Measurements from ENCODE around the gene KLF16.

KLF16 gene

DNA sequence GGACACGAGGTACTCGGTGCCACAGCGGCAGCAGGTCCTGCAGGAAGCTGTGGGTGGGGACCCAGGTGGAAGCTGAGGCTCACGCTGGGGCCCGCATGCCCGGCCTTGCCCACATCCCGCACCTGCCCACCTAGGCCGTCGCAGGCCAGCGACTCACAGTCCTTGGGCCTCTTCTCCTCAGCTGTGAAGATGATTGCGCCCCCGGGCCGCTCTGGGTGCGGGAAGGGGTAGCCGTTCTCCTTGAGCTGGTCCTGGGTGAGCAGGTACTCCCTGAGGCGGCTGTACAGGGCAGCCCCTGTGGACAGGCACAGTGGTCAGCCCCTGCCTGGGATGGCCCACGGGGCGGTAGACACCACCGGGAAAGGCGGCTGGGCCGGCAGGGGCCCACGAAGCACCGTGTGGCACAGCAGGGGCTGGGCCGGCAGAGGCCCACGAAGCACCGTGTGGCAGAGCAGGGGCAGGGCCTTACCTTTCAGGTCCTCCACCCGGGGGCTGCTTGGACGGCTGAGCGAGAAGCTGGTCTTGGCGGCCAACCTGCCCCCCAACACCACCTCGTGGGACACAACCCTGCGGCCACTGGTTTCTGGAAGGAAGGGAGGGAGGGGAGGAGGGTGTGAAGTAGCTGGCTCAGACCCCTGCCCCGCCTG is 44.7 kb downstream of the KLF16 start:
- no peak for DNase-seq

DNA sequence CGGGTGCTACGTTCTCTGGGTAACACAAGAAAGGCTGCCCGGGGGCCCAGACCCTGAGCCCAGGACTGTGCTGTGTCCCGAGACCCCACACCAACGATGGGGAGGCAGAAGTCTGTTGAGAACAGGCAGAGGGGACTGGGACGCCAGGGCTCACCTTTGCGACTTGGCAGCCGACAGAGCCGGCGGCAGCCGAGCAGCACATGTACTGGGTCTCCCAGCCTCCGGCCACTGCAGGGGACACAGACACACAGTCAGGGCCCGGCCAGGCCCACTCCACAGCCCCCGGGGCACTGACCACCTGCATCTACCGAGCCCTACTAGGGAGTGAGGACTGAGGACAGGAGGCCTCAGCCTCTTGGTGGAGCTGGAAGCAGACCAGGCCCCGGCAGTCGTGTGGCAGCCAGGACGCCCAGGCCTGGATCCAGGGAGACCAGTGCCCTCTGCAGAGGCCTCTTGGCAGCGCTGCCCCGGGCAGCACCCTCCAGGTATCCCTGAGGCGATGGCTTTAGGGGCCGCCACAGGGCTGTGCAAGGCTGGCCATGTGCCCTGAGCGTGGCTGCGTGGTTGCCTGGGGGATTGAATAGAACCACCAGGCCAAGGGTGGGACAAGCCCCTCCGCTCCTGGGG is 45.7 kb downstream of the KLF16 start:
- no peak for DNase-seq

DNA sequence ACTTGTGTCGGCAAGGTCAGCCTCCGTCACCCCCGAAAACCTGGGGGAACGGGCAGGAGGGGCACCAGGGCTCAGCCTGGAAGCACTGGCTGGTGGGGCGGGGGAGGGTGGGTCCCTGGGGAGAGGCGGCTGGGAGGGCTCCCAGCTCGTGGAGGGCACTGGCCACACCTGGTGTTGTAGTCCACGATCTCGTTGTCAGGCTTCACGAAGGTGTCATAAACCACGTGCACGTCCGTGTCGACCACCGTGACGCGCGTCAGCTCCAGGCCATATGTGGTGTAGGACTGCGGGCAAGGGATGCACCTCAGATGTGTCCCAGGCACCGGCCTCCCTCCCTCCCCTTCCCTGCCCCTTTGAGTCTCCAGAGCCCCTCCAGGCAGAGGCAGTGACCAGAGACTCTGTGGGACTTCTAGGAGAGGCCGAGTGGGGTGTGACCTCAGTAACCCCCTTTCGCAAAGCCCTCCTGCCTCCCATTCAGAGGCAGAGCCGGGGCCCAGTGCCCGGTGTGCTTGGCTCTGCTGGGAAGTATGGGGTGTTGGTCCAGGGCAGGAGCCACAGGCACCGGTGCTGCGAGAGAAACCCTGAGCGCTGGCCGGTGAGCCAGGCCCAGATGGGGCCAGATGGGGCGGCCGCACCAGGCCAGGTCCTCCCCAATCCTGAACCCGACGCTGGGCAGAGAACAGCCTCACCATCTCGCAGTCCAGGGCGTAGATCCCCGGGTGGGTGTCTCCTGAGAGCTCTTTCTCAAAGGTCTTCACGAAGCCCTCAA is 46.7 kb downstream of the KLF16 start:
- no peak for DNase-seq

DNA sequence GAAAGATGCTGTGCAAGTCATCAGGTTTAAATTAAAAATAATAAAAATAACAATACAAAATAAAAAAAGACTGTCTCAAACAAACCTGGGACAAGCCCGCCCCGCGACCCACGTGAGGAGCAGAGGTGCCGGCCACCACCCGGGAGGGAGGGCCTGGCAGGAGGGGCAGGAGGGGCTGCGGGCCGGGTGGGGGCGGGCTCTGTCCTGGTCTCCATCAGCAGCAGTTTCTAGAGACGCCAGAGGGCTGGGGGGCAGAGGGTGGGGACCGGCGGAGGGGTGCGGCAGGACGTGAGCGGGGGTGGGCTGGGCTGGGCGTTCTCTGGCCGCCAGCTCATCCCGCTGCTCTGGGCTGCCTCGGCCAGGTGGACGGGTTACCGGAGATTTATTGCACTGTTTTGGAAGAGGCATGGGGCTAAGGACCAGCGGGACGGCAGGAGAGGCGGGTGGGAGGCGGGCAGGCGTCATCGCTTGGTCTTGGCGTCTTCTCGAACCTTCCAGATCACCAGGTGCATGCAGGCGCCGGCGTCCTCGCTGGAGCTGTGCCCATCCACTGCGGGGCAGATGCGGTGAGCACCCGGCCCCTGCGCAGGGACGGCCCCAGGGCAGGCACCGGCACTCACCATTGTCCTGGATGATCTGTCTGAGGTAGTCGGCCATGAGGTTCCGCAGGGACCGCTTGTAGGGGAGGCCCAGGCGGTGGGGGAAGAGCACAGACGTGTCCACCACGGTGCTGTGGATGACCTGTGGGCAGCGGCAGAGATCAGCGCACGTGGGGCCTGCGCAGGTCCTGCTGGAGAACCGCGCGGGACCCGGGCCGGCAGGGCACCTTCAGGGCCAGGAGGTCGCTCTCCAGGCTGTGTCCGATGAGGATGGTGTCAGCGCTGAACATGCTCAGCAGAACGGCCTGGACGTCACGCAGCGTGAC is 47.5 kb downstream of the KLF16 start:
- DNase-seq = no peak

DNA sequence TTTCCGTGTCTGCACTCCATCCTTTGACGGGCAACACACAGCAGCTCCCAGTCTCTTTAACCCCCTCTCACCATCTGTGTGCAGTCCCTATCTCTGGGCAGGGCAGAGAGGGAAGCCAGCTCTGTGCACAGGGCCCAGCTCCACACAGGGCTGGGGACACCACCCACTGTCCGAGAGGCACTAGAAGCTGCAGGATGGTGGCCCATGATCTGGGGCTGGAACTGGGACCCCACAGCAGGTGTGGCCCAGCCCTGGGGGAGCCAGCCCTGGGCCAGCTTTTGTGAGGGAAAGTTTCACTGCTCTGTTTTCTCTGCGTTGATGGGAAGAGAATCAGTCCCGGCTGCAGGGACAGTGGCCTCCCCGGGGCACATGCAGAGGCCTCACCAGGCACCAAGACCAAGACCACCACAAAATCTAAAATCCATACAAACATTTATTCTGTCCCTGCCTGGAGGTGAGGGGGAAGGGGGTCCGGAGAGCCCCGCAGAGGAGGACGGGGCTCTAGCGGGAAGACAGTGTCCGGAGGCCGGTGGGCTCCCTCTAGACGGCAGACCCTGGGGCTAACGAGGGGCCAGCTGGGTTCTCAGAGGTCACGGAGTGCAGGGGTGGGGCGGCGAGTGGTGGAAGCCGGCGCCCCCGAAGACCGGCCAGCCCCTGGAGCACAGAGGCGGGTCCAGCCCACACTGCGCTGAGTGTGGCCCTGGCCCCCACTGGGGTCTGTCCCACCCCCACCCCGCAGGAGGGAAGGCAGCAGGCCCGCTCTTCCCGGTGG is 48.4 kb downstream of the KLF16 start:
- no peak for DNase-seq

DNA sequence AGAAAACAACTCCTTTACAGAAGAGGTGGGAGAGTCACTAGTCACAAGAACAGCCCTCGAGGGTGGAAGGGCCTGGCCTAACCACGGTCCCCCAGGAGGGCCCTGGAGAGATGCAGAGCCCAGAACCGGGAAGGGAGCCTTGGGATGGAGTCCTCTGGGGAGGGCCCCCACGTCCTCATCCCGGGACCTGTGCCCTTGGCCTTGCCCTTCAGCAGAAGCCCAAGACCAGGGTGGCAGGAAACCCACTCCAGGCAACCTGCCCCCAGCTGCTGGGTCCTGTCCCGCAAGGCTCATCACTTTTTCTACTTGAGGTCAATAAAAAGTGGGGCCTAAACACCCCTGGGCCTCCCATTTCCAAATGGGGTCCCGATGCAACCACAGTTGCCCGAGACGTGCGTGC is 49.0 kb downstream of the KLF16 start:
- no peak for DNase-seq

DNA sequence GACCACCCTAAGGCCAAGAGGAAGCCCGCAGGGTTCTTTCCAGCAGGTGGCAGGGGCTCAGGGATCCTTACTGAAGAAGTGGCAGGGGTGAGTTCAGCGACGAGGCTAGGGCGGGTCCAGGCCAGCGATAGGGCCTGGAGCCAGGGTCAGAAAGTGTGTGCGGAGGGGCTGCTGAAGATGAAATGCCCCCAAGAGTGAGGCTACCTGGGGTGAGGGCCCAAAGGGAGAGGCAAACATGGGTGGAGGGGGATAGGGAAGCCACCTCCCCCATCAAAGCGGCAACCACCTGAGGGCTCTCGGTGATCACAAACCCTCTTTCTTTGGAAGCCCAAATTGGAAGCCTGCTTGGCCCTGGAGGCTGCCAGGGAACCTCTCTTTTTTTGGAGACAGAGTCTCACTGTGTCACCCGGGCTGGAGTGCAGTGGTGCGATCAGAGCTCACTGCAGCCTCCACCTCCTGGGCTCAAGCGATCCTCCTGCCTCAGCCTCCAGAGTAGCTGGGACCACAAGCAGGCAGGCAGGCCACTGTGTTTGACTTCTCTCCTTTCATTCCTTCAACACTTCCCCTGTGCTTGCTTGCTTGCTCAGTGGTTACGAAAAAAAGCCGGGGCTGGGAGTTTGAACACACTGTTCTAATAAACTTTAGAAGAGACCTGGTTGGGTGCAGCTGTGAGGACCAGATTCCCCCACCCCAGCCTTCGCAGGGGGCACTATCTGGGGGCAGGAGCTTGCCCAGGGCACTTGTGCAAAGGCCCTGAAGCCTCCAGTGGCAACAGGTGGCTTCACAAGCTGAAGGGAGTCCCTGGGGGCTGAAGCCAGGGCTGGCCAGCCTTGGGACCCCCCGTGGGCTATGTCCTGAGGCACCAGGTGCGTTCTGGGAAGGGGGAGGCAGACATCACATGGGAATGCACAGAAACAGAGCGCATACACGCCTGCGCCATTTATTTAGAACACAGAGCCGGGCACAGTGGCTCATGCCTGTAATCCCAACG is 49.9 kb downstream of the KLF16 start:
- no peak for DNase-seq

DNA sequence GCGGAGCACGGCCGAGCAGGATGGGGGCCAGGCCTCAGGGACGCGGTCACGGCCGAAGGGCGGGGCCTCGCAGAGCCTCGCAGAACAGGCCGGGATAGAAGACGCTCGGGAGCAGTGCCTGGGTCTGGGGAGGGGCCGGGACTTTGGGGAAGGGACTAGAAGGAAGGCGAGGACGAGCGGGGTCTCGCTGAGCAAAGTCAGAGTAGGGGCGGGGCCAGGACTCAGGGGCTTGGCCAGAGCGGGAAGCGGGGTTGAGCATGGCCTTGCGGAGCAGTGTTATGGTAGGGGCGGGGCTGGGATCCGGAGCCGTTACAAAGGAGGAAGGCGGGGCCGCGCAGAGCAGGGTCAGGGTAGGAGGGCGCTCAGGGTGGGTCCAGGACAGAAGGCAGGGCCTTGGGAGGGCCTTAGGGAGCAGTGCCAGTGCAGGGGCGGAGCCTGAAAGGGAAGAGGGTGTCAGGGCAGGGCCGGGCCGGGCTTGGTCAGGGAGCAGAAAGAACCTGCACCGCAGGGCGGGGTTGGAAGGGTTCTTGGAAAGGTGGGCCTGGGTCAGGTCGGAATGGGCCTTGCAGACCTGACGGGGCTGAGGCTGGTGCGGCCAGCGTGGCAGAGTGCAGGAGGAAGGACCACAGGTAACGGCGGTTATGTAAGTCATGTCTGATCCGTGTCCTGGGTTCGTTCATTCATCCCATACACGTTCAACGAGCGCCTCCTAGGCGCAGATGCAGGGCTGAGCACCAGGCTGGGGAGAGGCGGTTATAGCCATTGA is 50.8 kb downstream of the KLF16 start:
- peak; percentile 99 for DNase-seq

DNA sequence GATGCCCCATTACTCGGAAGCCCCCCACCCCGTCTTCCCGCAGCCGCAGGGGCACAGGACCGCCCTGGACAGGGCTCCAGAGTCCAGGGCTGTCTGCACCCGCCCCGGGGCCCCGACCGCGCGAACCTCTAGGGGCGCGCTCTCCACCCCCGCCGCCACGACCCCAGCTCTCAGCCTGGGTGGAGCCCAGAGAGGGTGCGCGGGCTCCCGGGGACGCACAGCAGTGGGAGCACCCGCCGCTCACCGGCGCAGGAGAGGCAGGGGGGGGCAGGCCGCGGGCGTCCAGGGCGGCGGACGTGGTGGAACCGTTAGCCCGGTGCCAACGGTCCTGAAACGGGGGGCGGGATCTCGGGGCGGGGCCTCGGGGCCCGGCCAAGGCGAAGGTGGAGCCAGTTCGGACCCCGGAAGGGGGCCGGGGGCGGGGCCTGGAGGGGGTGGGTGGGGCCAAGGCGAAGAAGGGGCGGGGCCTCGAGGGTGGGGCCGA is 51.4 kb downstream of the KLF16 start, which contains the start of gene ATP8B3:
TSS of gene ATP8B3 (minus strand) at position 335 of the 484 bp plus-strand sequence. CDS start 540 bp downstream, outside the sequence.
- DNase-seq = no peak

DNA sequence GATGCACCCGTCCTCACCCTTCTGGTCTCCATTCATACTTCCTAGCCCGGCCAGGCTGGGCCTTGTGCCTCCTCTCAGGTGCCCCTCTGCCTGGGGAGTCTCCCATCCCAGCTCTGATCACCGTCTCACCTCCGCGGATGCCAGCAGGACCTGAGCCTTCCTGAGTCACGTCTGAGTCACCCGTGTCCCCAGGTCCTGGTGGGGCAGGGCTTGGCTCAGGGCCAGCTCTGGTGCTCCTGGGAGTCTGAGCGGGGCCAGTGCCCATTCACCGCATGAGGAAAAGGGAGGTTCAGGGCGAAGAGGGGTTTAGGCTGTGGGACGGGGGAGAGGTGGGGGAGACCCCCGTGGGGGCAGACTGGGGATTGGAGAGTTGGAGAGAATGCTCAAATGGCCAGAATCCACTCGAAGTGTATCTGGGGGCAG is 51.9 kb downstream of the KLF16 start:
- DNase-seq = peak; percentile 82

DNA sequence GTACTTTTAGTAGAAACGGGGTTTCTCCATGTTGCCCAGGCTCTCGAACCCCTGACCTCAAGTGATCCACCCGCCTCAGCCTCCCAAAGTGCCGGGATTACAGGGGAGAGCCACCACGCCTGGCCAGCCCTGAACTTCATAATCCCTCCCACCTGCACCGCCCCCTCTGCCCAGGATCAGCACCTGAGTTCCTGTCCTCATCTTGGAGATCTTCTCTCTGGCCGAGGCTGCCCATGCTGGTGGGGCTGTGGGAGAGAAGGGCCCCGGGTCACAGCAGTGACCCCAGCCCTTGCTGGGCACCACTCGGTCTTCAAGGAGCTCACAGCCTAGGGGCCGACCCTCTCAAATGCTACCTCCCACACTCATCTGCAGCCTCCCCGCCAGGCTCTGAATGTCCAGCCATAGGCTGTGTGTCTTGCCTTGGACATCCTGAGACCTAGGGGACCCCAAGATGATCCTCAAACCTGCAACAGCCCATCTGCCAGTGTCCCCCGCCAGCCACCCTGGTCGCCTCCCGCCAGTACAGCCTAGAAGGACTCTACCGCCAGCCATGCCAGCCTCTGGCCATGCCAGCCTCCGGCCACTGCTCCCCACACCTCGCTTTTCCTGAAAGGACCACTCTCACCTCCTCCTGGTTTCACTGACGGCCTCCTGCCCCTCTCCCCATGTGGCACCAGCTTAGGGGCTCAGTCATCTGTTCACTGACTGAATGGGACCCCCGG is 52.8 kb downstream of the KLF16 start:
- DNase-seq = no peak

DNA sequence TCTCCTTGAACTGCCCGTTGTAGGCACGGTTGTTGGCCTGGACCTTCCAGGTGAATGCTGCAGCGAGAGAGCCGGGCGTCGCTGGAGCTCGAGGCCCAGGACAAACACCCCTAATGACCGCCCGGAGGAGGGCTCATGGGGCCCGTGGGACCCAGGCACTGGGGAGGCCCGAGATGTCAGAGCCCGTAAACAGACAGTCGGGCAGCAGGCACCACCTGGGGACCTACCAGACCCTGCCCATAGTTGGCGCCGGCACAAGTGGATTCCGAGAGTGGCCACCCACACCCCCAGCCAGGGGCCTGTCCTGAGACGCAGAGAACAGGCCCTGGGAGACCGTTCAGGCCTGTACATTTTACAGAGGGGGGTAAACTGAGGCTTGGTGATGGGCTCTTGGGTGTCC is 53.7 kb downstream of the KLF16 start:
- no peak for DNase-seq

DNA sequence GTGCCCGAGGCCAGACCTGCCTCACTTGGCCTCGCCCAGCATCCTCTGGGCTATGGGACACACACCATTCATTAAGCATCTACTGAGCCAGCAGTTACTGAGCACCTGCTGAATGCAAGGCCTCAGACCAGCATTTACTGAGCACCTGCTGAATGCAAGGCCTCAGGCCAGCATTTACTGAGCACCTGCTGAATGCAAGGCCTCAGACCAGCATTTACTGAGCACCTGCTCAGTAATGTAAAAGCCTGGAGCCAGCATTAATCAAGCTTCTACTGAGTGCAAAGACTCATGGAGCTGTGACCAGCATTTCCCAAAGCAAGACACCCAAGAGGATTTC is 55.0 kb downstream of the KLF16 start:
- DNase-seq = no peak

DNA sequence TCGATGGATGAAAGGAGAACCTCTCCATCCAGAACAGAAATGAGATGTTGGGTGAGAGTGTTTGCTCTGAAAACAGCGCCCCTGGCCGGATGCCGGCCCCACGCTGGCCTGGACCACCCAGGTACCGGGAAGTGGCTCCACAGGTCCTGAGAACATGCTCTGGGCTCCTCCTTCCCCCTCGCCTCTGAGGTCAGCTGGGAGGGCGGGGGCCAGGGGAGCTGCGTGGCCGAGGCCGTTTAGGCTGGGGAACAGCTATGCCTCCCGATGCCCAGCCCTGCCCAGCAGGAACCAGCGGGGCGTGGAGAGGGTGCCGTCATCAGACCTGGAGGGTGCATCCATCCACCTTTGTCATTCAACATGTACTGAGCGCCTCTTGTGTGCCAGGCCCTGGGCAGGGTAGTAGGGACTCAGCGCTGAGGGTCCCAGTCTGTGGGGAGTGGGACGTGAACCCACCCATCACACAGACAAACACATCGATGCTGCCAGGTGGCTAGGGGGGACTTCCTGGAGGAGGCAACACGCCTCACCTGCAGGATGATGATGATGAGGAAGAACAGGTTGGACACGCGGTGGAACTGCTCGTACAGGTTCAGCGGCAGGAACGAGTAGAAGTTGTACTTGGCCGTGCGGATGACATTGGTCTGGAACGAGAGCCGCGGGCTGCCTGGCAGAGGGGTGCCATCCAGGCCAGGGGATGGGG is 55.5 kb downstream of the KLF16 start:
- DNase-seq = no peak

DNA sequence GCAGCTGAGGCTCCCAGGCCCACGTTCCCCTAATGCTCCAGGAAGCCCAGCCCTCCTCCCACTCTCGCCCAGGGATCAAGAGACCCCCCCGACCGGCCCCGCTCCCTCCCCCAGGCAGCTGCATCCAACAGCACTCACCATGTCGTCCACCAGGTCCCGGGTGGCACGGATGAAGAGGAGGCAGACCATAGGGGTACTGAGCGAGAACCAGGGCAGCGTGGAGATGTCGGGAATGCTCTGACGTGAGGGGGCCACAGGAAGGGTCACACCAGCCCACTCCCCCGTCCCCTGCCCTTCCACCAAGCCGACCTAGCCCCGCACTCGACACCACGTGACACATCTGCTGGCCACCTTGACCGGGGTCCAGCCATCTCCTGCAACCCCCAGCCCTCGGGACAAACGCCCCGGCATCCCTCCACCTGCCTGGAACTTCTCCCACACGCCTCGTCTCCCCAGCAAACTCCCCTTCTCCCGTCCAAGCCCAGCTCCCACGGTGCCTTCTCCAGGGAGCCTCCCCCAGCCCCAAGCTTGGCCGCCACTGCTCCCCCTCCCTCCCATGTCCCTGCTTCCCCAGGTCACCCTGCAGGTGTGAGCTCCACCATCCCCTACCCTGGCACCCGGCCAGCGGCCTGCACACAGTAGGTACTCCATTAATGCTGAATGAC is 56.2 kb downstream of the KLF16 start:
- no peak for DNase-seq

DNA sequence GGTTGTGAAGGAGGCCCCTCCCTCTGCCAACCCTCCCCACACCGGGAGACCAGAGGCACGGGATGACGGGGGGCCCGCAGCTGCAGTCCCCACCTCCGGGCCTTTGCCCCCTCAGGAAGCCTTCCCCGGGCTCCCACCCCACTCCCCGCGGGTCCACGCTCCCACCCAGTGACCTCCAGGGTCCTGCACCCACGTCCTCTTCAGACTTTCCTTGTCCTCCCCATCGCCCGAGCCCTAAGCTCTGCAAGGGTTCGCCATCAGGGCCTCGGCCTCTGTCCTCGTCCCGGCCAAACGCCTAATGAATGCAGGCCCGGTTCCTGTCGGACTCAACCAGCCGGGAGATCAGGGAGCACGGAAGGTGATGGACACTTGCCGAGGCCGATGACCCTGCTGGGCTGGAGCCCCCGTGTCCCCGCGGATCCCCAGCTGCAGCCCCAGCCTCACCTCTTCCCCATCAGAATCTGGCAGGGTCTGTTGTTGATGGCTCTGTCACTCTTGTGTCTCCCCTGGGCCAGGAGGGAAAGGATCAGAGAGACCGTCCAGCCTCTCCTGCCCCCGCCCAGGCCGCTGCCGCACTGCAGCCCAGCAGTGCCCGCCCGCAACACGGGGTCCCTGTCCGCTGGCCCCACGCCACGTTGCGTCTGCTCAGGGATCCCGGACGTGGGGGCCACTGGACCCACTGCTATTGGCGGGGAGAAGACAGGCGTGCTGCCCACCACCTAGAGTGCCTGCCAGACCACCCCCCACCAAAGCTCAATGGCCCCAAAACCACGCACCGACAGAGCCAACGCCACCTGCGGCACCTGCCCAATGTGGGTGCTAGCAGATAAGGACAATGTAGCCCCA is 57.0 kb downstream of the KLF16 start:
- no peak for DNase-seq
